LNCAP (cell line): ENCODE data around the gene GRIN2A.

Experiments used
- TF ChIP-seq, protein P1 (sequence below): fragments of 450-650 bp; IDR thresholded peaks from 2 replicates; pipeline ENCODE4 v1.5.1; 2017; ENCODE audit warnings: mild to moderate bottlenecking

Gene GRIN2A

DNA sequence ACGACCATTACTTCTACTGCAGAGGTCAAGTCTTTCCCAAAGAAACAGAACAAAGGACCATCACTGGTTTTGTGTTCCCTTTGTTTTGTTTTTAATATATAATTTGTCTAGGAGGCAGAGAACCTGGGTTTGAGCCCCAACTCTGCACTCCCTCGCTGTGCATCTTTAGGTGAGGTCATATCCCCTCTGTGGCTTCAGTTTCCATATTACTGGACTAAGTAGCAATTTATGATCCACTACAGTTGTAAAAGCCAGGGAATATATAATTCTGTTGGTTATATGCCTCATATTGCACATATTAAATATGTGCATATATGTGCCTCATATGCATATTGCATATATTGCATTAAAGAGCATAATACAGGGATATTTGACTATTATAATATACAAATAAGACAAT lies 392.0 kb downstream of the GRIN2A start:
- TF ChIP-seq, protein P1, sequence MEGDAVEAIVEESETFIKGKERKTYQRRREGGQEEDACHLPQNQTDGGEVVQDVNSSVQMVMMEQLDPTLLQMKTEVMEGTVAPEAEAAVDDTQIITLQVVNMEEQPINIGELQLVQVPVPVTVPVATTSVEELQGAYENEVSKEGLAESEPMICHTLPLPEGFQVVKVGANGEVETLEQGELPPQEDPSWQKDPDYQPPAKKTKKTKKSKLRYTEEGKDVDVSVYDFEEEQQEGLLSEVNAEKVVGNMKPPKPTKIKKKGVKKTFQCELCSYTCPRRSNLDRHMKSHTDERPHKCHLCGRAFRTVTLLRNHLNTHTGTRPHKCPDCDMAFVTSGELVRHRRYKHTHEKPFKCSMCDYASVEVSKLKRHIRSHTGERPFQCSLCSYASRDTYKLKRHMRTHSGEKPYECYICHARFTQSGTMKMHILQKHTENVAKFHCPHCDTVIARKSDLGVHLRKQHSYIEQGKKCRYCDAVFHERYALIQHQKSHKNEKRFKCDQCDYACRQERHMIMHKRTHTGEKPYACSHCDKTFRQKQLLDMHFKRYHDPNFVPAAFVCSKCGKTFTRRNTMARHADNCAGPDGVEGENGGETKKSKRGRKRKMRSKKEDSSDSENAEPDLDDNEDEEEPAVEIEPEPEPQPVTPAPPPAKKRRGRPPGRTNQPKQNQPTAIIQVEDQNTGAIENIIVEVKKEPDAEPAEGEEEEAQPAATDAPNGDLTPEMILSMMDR, result no peak

DNA sequence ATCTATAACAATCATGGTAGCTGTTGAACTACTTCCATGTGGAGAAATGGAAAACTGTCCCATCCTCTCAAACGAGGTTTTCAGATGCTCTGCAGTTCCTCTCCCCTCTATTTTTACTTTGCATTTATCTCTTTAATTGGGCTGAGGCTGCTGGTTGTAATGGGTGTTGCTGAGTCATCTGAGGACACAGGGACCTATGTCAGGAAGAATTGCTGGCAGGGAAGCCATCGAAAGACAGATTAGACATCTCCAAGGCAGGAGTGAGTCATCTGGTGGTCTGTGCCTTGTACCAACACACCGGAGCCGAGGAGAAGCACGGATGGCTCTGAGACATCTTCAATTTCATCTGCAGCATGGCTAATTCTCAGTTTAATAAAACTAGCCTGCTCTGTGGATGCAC lies 394.5 kb downstream of the GRIN2A start:
- TF ChIP-seq, protein P1, result no peak

DNA sequence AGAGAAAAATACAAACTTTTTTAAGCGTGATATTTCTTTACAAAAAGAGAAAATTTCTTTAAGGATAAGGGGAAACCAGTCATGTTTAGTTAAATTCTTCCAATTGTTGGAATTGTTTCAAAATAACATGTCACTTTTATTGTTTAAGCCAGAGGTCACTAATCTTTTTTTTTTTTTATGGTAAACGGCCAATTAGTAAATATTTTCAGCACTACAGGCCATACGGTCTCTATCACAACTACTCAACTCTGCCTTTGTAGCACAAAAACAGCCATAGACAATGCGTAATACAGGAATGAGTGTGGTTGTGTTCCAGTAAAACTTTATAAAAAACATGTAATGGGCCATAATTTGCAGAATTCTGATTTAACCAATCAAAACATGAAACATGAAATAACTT lies 401.4 kb downstream of the GRIN2A start:
- TF ChIP-seq, protein P1, result no peak

DNA sequence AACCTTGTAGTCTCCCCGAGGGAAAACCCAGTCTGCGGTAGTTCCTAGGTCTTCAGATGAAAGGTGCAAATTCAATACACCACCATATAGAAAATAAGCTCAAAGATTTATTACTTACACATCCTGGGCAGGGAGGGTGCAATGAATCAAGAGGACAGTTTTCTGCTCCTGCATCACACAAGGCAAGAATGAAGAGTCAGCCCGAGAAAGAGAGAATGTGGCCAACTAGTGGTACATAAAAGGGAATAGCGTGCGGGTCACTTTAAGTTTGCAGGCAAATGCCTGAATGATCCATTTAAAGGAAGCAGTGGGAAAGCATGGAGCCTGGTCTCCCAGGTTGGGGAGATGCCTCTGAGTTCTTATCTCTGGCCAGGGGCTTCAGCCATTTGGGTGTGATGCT lies 403.4 kb downstream of the GRIN2A start:
- TF ChIP-seq, protein P1, result no peak

DNA sequence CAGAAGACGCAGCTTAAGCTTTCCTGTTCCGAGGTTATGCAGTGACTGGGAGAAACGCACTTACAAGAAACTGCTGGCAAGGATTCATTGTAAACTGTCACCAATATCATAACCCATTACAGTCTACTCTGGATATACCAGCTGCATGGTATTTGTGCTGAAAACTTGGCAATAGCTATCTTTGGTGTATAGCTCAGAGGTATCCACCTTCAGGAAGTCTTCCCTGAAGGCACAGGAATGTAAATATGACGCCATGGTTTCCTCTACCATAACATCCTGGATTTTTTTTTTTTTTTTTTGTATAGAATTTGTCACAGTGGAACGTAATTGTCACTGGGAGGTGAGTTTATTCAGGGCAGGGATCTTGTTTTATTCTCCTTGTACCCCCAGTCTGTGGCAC lies 406.2 kb downstream of the GRIN2A start:
- TF ChIP-seq, protein P1, result no peak

DNA sequence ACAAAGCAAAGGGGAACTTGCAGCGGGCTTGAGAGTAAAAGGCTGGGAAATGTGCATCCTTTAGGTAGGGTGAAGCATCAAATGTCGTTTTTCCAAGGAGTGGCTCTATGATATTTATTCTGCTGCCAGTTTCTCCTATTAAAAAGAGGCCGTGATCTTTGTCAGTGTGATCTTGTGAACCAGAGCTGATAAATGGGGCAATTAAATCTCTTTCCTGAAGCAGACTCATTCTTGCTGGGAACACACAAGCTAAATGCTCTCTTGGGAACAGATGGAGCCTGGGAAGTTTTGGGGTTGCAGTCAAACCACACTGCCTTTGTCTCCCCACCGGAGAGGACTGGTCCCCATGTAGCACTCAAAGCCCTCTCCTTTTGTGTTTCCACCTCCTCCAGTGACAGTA lies 408.9 kb downstream of the GRIN2A start:
- TF ChIP-seq, protein P1, result no peak

DNA sequence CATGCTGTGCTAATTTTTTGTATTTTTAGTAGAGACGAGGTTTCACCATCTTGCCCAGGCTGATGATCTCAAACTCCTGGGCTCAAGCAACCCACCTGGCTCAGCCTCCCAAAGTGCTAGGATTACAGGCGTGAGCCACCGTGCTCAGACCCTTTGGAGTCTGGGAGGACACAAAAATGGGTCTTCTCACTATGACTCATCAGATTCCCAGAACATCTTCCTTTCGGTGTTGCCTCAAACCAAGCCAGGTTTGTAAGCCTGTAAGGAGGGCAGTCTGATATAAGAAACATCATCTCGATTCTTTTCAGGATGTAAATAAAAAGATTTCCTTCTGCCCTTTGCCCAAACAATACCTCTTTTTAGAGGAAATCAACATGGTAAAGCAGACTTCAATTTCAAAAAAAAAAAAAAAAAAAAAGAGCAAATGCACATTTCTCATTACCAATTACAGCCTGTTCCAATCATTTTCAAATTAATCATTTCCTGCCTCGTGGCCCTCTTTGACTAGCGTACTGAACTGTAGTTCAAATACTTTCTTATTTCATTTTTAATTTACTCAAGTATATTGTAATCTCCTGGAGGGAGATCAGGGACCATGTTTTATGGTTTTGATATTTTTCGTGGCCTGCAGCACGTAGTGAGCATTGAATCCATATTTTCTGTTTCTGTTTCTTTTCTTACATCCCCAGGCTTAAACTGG lies 409.6 kb downstream of the GRIN2A start:
- TF ChIP-seq, protein P1, result no peak

DNA sequence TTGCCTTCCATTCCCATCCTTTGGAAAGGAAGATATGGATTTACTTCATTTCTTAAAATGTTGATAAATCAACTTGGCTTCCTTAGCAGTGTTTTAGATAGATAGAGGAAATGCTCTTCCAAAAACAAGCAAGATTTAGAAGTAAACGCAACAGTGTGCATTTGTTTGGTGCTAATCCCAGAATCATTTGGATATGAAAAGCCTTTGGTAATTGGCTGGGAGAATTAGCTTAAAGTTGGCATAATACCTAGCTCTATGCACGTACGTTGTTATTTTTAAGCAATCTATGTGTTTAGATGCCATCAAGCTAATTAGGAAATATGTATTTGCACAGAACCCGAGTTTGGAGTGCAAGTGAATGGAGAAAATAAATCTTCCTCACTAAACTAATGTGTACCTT lies 415.3 kb downstream of the GRIN2A start:
- TF ChIP-seq, protein P1, result no peak
